ENCODE results near the gene C8A.

GRCh38 chr1:56880774-56881173, 26.2 kb downstream of the C8A start:
- TF ChIP-seq, protein P1, sequence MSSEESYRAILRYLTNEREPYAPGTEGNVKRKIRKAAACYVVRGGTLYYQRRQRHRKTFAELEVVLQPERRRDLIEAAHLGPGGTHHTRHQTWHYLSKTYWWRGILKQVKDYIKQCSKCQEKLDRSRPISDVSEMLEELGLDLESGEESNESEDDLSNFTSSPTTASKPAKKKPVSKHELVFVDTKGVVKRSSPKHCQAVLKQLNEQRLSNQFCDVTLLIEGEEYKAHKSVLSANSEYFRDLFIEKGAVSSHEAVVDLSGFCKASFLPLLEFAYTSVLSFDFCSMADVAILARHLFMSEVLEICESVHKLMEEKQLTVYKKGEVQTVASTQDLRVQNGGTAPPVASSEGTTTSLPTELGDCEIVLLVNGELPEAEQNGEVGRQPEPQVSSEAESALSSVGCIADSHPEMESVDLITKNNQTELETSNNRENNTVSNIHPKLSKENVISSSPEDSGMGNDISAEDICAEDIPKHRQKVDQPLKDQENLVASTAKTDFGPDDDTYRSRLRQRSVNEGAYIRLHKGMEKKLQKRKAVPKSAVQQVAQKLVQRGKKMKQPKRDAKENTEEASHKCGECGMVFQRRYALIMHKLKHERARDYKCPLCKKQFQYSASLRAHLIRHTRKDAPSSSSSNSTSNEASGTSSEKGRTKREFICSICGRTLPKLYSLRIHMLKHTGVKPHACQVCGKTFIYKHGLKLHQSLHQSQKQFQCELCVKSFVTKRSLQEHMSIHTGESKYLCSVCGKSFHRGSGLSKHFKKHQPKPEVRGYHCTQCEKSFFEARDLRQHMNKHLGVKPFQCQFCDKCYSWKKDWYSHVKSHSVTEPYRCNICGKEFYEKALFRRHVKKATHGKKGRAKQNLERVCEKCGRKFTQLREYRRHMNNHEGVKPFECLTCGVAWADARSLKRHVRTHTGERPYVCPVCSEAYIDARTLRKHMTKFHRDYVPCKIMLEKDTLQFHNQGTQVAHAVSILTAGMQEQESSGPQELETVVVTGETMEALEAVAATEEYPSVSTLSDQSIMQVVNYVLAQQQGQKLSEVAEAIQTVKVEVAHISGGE (CRISPR knock-in tag; IDR thresholded peaks at IDR 0.05) = no peak
- TF ChIP-seq ESRRA (IDR thresholded peaks at IDR 0.05; ENCODE audit: low read length) (no peak), TAF1 (IDR thresholded peaks at IDR 0.05; ENCODE audit: borderline replicate concordance, low read depth, low read length) (no peak)

All from GM12878 (cell line).